ENCODE measurements around the gene IGSF3.
"Not testable (repeated sequence)": the region's sequence is repeated elsewhere in the genome, so short reads cannot be mapped to it uniquely, and the experiment has no call there.

- not testable (repeated sequence) for TF ChIP-seq CTCF, POLR2A (IDR thresholded peaks at IDR 0.05)
Observed at GRCh38 chr1:116650781-116651180, 16.8 kb downstream of the IGSF3 start.
